SU-DHL-6 (cell line): ENCODE results near the gene RNASE8.

Experiments
- H2AFZ ChIP-seq: fragments of 200-600 bp; sonication (generic); 2 replicates; pipeline ENCODE4 v1.6.1; 2014; ENCODE audit warnings: low read depth, mild to moderate bottlenecking, moderate library complexity, mixed read lengths, antibody characterized with exemption, low read length; ENCODE audit not compliant: severe bottlenecking
- H3F3A ChIP-seq: fragments of 200-600 bp; shearing (Covaris generic); 2 replicates; pipeline ENCODE4 v1.6.0; 2016; ENCODE audit warnings: antibody characterized with exemption, mild to moderate bottlenecking; ENCODE audit not compliant: insufficient read depth
- H3K27ac ChIP-seq: fragments of 200-600 bp; sonication (generic); 2 replicates; pipeline ENCODE4 v1.5.1; 2016; ENCODE audit warnings: low read depth, mild to moderate bottlenecking, low read length, moderate library complexity, mixed read lengths
- H3K27me3 ChIP-seq: fragments of 200-600 bp; sonication (generic), shearing (Covaris generic); 2 replicates; pipeline ENCODE4 v1.6.0; 2014; ENCODE audit warnings: mild to moderate bottlenecking, low read length
- H3K36me3 ChIP-seq: fragments of 200-600 bp; sonication (generic); 2 replicates; pipeline ENCODE4 v1.6.1; 2014; ENCODE audit warnings: mild to moderate bottlenecking, low read length, mixed read lengths
- H3K4me2 ChIP-seq: fragments of 300-600, 200-600 bp; shearing (Covaris generic), sonication (generic); 2 replicates; pipeline ENCODE4 v1.6.0; 2014; ENCODE audit warnings: low read length, low read depth, mild to moderate bottlenecking; ENCODE audit not compliant: poor library complexity, severe bottlenecking
- H3K4me3 ChIP-seq: fragments of 200-600 bp; sonication (generic); 2 replicates; pipeline ENCODE4 v1.5.1; 2014; ENCODE audit warnings: antibody characterized with exemption, low read length, mild to moderate bottlenecking, mixed read lengths; ENCODE audit not compliant: insufficient read depth, poor library complexity, severe bottlenecking
- H3K79me2 ChIP-seq: fragments of 200-600 bp; sonication (generic); 2 replicates; pipeline ENCODE4 v1.6.1; 2014; ENCODE audit warnings: mild to moderate bottlenecking, low read length, moderate library complexity; ENCODE audit not compliant: insufficient read depth
- H3K9ac ChIP-seq: fragments of 200-600 bp; sonication (generic); 2 replicates; pipeline ENCODE4 v1.7.0; 2014; ENCODE audit warnings: mild to moderate bottlenecking, low read length
- H3K9me2 ChIP-seq: fragments of 200-600 bp; sonication (generic); replicated peaks from 2 replicates; pipeline ENCODE4 v1.6.1; 2014; ENCODE audit warnings: low read length; ENCODE audit not compliant: insufficient read depth
- H3K9me3 ChIP-seq: fragments of 200-600 bp; sonication (generic); 2 replicates; pipeline ENCODE4 v1.6.1; 2014; ENCODE audit warnings: low read length, mixed read lengths; ENCODE audit not compliant: insufficient read depth
- H4K20me1 ChIP-seq: fragments of 200-600 bp; sonication (generic); 2 replicates; pipeline ENCODE4 v1.6.1; 2014; ENCODE audit warnings: low read depth, mild to moderate bottlenecking, antibody characterized with exemption, low read length, moderate library complexity, mixed read lengths
- CTCF ChIP-seq: fragments of 200-600 bp; sonication (generic); IDR thresholded peaks from one replicate; pipeline ENCODE4 v1.5.1; 2017; ENCODE audit warnings: antibody characterized with exemption, mild to moderate bottlenecking, low read length, moderate library complexity; ENCODE audit not compliant: insufficient read depth, poor library complexity, severe bottlenecking
- EZH2phosphoT487 ChIP-seq: fragments of 200-600 bp; sonication (generic), shearing (Covaris generic); conservative IDR thresholded peaks from 2 replicates; pipeline ENCODE4 v1.6.1; 2018; ENCODE audit warnings: mild to moderate bottlenecking, antibody characterized with exemption, low read length, moderate library complexity, mixed read lengths

The RNASE8 gene

GRCh38 chr14:21015312-21015711, 42.3 kb upstream of the RNASE8 start:
- Histone ChIP-seq H4K20me1 (no peaks in the 10 kb centered on the region), H3K36me3 (no peaks in the 10 kb centered on the region), H3K9me3 (no peaks in the 10 kb centered on the region), H3K27me3 (no peaks in the 10 kb centered on the region), H3K9me2 (no peaks in the 10 kb centered on the region), H3K4me2 (no peak overlapping the region), H3K4me3 (no peak overlapping the region), H3F3A (no peaks in the 10 kb centered on the region), H3K27ac (no peak overlapping the region), H3K79me2 (no peaks in the 10 kb centered on the region), H3K9ac (no peak overlapping the region), H2AFZ (no peak overlapping the region)
- TF ChIP-seq EZH2phosphoT487: no peak
- no peak for TF ChIP-seq CTCF

- Histone ChIP-seq H3K4me3 (no peak overlapping the region), H3K4me2 (no peak overlapping the region), H3K27me3 (no peaks in the 10 kb centered on the region)
These were observed 41.0 kb upstream of the RNASE8 start for GRCh38 chr14:21016413-21017190.

GRCh38 chr14:21017528-21018245, 39.9 kb upstream of the RNASE8 start:
- Histone ChIP-seq H3K9me2 (no peaks in the 10 kb centered on the region), H3K36me3 (no peaks in the 10 kb centered on the region), H4K20me1 (no peaks in the 10 kb centered on the region), H3K27me3 (no peaks in the 10 kb centered on the region), H3F3A (no peaks in the 10 kb centered on the region), H3K27ac (no peak overlapping the region), H3K79me2 (no peaks in the 10 kb centered on the region), H2AFZ (no peak overlapping the region), H3K4me2 (no peak overlapping the region), H3K9me3 (no peaks in the 10 kb centered on the region), H3K9ac (no peak overlapping the region), H3K4me3 (no peak overlapping the region)
- TF ChIP-seq EZH2phosphoT487 (no peak), CTCF (no peak)

More at GRCh38 chr14:21016413-21017190, 41.0 kb upstream of the RNASE8 start:
- H3K36me3 ChIP-seq: no peaks in the 10 kb centered on the region
- H3K9me2 ChIP-seq: no peaks in the 10 kb centered on the region
- no peaks in the 10 kb centered on the region for H4K20me1 ChIP-seq
- H3K27ac ChIP-seq: no peak overlapping the region
- H3K9ac ChIP-seq: no peak overlapping the region
- TF ChIP-seq CTCF (no peak), EZH2phosphoT487 (no peak)
- no peak overlapping the region for H2AFZ ChIP-seq
- H3K79me2 ChIP-seq: no peaks in the 10 kb centered on the region
- H3F3A ChIP-seq: no peaks in the 10 kb centered on the region
- H3K9me3 ChIP-seq: no peaks in the 10 kb centered on the region
